PC-9 (cell line): ENCODE results near the gene COLGALT1. TPM values are rescaled to one million over a fixed set of nuclear protein-coding genes. Genes with fewer than 3 reads are reported as not detected.

Experiments
- BruUV-seq: library from RNA; stranded (reverse); fragments of 400-500 nt; replicated peaks from 2 replicates; lab custom pipeline; 2021; lab: Mats Ljungman, UMichigan
- CTCF ChIA-PET: fragments of 300-600 bp; sonication (Branson Sonifier 250); formaldehyde crosslinking; loops from one replicate; lab custom pipeline; 2022; ENCODE audit warnings: antibody characterized with exemption; lab: Charles Lee
- POLR2A ChIA-PET: fragments of 300-600 bp; sonication (Branson Sonifier 250); formaldehyde crosslinking; loops from one replicate; lab custom pipeline; 2022; ENCODE audit warnings: antibody characterized with exemption; ENCODE audit not compliant: unreplicated experiment; lab: Charles Lee
- DNase-seq, 2 experiments: peaks; one replicate each; pipeline versions ENCODE4 v3.0.0 to v3.0.0-alpha.2; 2015 to 2022; ENCODE audit warnings: mixed read lengths in 1 of 2
- H2AFZ ChIP-seq: fragments of 200-600 bp; sonication (generic); 2 replicates; pipeline ENCODE4 v1.8.1; 2017; ENCODE audit warnings: antibody characterized with exemption
- H3F3A ChIP-seq: fragments of 200-600 bp; sonication (generic); 2 replicates; pipeline ENCODE4 v1.8.1; 2017; ENCODE audit warnings: antibody characterized with exemption, mild to moderate bottlenecking, low read depth; ENCODE audit not compliant: insufficient read depth
- H3K27ac ChIP-seq: fragments of 200-600 bp; sonication (generic); 2 replicates; pipeline ENCODE4 v1.6.1; 2016; ENCODE audit warnings: mixed run types
- H3K27me3 ChIP-seq: fragments of 200-600 bp; sonication (generic); 2 replicates; pipeline ENCODE4 v1.6.1; 2016; ENCODE audit warnings: low read depth, mixed run types; ENCODE audit not compliant: insufficient read depth
- H3K36me3 ChIP-seq: fragments of 200-600 bp; sonication (generic); 2 replicates; pipeline ENCODE4 v1.6.1; 2016; ENCODE audit warnings: low read depth, mixed run types
- H3K4me1 ChIP-seq: fragments of 200-600 bp; sonication (generic); replicated peaks from 2 replicates; pipeline ENCODE4 v1.6.1; 2016; ENCODE audit warnings: mixed run types; ENCODE audit not compliant: insufficient read depth
- H3K4me2 ChIP-seq: fragments of 200-600 bp; sonication (generic); 2 replicates; pipeline ENCODE4 v1.6.1; 2017; ENCODE audit warnings: mixed run types
- H3K4me3 ChIP-seq: fragments of 200-600 bp; sonication (generic); 2 replicates; pipeline ENCODE4 v1.6.1; 2016; ENCODE audit warnings: mixed run types
- H3K79me2 ChIP-seq: fragments of 200-600 bp; sonication (generic); 2 replicates; pipeline ENCODE4 v1.6.1; 2017; ENCODE audit warnings: low read depth, mixed run types
- H3K9me2 ChIP-seq: fragments of 200-600 bp; sonication (generic); 2 replicates; pipeline ENCODE4 v1.8.1; 2017; ENCODE audit warnings: mild to moderate bottlenecking; ENCODE audit not compliant: insufficient read depth
- H3K9me3 ChIP-seq: fragments of 200-600 bp; sonication (generic); 2 replicates; pipeline ENCODE4 v1.8.1; 2016; ENCODE audit warnings: low read depth; ENCODE audit not compliant: insufficient read depth
- H4K20me1 ChIP-seq: fragments of 200-600 bp; sonication (generic); 2 replicates; pipeline ENCODE4 v1.8.1; 2017; ENCODE audit not compliant: insufficient read depth
- EZH2 ChIP-seq: fragments of 200-600 bp; sonication (generic); IDR thresholded peaks from 2 replicates; pipeline ENCODE4 v1.8.0; 2017; ENCODE audit warnings: antibody characterized with exemption, low read depth
- intact Hi-C: fragments of 100-400 bp; cut with micrococcal nuclease; formaldehyde crosslinking; loops from one replicate; pipeline ENCODE4 v1.10.0; 2022; ENCODE audit not compliant: unreplicated experiment
- total RNA-seq: library from RNA; stranded (reverse); gene quantifications from 2 replicates; pipeline ENCODE4 v1.2.3, GENCODE V29; 2021
- TF ChIP-seq, protein P1 (sequence below): fragments of 200-600 bp; sonication (generic); conservative IDR thresholded peaks from 2 replicates; pipeline ENCODE4 v1.6.1; 2017; ENCODE audit warnings: mixed run types, antibody characterized with exemption, mild to moderate bottlenecking, moderate library complexity

Gene COLGALT1
- total RNA-seq, 1 experiment from 2014 or later: 88.8 TPM

DNA sequence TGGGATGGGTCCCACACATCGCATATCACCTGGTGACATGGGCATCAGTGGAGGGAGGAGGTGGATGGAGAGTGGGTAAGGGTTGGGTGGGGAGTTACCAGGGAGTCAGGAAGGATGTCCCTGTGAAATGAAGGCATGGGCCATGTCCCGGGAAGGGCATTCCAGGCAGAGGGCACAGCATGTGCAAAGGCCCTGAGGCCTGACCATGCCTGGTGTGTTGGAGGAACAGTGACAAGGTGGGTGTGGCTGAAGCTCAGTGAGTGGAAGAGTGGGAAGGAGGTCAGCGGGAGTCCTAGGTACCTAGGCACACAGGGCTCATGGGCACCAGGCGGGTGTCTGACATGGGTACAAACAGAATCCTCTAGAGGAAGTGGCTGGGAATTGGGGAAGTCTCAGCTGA, 11.0 kb upstream of the COLGALT1 start:
- Histone ChIP-seq H3K4me2 (no peak overlapping the region), H3K9me2 (no peaks in the 10 kb centered on the region), H3K4me1 (0 out of 2 replicates have a peak, but pooled peaks cover under 1% of the 10 kb centered on the region), H3K4me3 (no peak overlapping the region), H3K27ac (no peak overlapping the region), H3K36me3 (no peaks in the 10 kb centered on the region), H2AFZ (no peak overlapping the region), H4K20me1 (no peaks in the 10 kb centered on the region), H3K79me2 (no peaks in the 10 kb centered on the region), H3K27me3 (no peaks in the 10 kb centered on the region), H3F3A (peaks cover 14% of the 10 kb centered on the region; the same call in 1 of the 2 replicates), H3K9me3 (no peaks in the 10 kb centered on the region)
- TF ChIP-seq, protein P1, sequence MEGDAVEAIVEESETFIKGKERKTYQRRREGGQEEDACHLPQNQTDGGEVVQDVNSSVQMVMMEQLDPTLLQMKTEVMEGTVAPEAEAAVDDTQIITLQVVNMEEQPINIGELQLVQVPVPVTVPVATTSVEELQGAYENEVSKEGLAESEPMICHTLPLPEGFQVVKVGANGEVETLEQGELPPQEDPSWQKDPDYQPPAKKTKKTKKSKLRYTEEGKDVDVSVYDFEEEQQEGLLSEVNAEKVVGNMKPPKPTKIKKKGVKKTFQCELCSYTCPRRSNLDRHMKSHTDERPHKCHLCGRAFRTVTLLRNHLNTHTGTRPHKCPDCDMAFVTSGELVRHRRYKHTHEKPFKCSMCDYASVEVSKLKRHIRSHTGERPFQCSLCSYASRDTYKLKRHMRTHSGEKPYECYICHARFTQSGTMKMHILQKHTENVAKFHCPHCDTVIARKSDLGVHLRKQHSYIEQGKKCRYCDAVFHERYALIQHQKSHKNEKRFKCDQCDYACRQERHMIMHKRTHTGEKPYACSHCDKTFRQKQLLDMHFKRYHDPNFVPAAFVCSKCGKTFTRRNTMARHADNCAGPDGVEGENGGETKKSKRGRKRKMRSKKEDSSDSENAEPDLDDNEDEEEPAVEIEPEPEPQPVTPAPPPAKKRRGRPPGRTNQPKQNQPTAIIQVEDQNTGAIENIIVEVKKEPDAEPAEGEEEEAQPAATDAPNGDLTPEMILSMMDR: no peak
- no peak for TF ChIP-seq EZH2
- intact Hi-C loops: no loop called here
- DNase-seq: no peak
- ChIA-PET POLR2A (no interaction called here), CTCF (no interaction called here)
- no TSS peak for BruUV-seq

DNA sequence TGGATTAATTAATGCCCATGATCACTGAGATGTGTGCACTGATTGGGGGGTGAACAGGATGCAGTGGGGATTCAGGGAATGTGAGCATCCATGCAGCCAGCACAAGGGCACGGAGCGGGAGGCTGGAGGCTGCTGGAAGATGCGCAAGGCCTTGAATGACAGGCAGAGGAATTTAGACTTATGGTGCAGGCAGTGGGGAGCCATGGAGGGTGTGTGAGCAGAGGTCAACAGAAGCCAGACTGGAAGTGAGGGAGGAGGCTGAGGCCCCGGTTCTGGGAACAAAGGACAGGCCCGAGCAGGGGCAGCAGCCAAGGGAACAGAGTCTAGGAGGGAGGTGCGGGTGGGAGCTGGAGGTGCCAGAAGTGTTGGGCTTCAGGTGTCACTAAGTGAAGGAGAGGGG, 7.3 kb upstream of the COLGALT1 start:
- H2AFZ ChIP-seq: no peak overlapping the region
- no peak for DNase-seq
- ChIA-PET POLR2A (no interaction called here), CTCF (no interaction called here)
- no TSS peak for BruUV-seq
- H3K4me2 ChIP-seq: no peak overlapping the region
- H3K79me2 ChIP-seq: no peaks in the 10 kb centered on the region
- H4K20me1 ChIP-seq: no peaks in the 10 kb centered on the region
- H3K27ac ChIP-seq: no peak overlapping the region
- H3K4me1 ChIP-seq: no peaks in the 10 kb centered on the region
- TF ChIP-seq, protein P1: no peak
- TF ChIP-seq EZH2: no peak
- H3K27me3 ChIP-seq: no peaks in the 10 kb centered on the region
- H3K9me2 ChIP-seq: no peaks in the 10 kb centered on the region
- H3K4me3 ChIP-seq: no peak overlapping the region
- H3F3A ChIP-seq: peaks cover 7% of the 10 kb centered on the region; the same call in 1 of the 2 replicates
- H3K36me3 ChIP-seq: no peaks in the 10 kb centered on the region
- intact Hi-C loops: no loop called here
- no peaks in the 10 kb centered on the region for H3K9me3 ChIP-seq

DNA sequence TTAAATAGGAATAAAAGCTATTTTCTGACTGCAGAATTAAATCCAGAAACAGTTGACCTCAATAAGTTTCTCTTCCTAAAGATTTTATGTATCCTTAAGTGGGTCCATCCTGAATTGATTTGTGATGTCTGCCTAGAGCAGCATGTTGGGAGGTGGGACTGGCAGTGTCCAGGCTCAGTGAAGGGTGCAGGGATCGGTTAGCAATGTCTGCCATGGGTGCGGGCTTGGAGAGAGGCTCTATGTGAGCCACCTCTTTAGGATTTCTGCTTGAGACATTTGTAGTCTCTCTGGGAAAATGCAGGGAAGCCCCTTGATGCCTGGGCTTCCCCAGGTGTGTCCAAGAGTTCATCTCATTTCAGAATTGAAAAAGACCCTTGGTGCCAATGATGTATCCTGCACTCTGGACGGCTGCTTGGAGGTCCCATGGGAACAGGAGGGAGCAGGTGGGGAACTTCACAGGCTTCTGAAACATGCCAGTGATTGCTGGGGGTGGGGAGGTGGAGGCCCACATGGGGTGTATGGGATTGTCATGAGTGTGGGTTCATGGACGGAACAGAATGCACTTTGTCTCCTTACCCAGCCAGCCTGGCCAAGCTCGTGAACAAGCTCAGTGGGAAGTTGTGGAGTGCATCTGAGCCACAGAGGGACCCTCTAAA, 6.2 kb upstream of the COLGALT1 start:
- no peaks in the 10 kb centered on the region for H3K9me3 ChIP-seq
- H4K20me1 ChIP-seq: no peaks in the 10 kb centered on the region
- no peak overlapping the region for H3K4me2 ChIP-seq
- no peak overlapping the region for H3K4me3 ChIP-seq
- no peaks in the 10 kb centered on the region for H3K79me2 ChIP-seq
- no peak overlapping the region for H2AFZ ChIP-seq
- no peaks in the 10 kb centered on the region for H3K36me3 ChIP-seq
- intact Hi-C loops: no loop called here
- no peaks in the 10 kb centered on the region for H3K4me1 ChIP-seq
- ChIA-PET POLR2A (no interaction called here), CTCF (interaction anchor here (0.7 kb wide), 1 partner anchor 310 kb away, joined by 10 read pairs; the partner anchor contains the start of gene RPL18A)
- peaks cover 16% of the 10 kb centered on the region; the same call in 1 of the 2 replicates for H3F3A ChIP-seq
- no peaks in the 10 kb centered on the region for H3K27me3 ChIP-seq
- H3K9me2 ChIP-seq: no peaks in the 10 kb centered on the region
- H3K27ac ChIP-seq: no peak overlapping the region
- BruUV-seq: no TSS peak
- DNase-seq: no peak
- TF ChIP-seq, protein P1: no peak
- TF ChIP-seq EZH2: no peak
